Middle frontal gyrus (tissue), 1 donor: ENCODE data around the gene ATRNL1.
"Not testable (repeated sequence)": the region's sequence is repeated elsewhere in the genome, so short reads cannot be mapped to it uniquely, and the experiment has no call there.

ENCODE experiments used
- DNase-seq: peaks from one replicate; pipeline ENCODE4 v3.0.0-alpha.2; 2015; ENCODE audit warnings: low spot score; ENCODE audit errors: extremely low spot score

ATRNL1 gene

GRCh38 chr10:115092555-115093285, 445 bp upstream of the ATRNL1 start:
- no peak for DNase-seq

- no peak for DNase-seq
These were observed 727 bp downstream of the ATRNL1 start for GRCh38 chr10:115093776-115094408.

- no peak for DNase-seq
These were observed 1.4 kb downstream of the ATRNL1 start for GRCh38 chr10:115094416-115095140.

GRCh38 chr10:115095758-115096157, 2.6 kb downstream of the ATRNL1 start:
- no peak for DNase-seq

GRCh38 chr10:115103700-115104099, 10.5 kb downstream of the ATRNL1 start:
- no peak for DNase-seq

- not testable (repeated sequence) for DNase-seq
These were observed 12.2 kb downstream of the ATRNL1 start for GRCh38 chr10:115105411-115105810.

- no peak for DNase-seq
These were observed 14.7 kb downstream of the ATRNL1 start for GRCh38 chr10:115107830-115108229.

GRCh38 chr10:115117301-115117700, 24.1 kb downstream of the ATRNL1 start:
- no peak for DNase-seq

- DNase-seq: no peak
These were observed 25.2 kb downstream of the ATRNL1 start for GRCh38 chr10:115118346-115118745.

GRCh38 chr10:115125505-115125904, 32.3 kb downstream of the ATRNL1 start:
- DNase-seq: no peak

GRCh38 chr10:115129752-115130151, 36.6 kb downstream of the ATRNL1 start:
- peak; percentile 37 for DNase-seq

GRCh38 chr10:115136616-115137015, 43.5 kb downstream of the ATRNL1 start:
- DNase-seq: no peak

- DNase-seq: no peak
These were observed 48.1 kb downstream of the ATRNL1 start for GRCh38 chr10:115141254-115141653.

- DNase-seq: no peak
These were observed 64.2 kb downstream of the ATRNL1 start for GRCh38 chr10:115157357-115157756.

GRCh38 chr10:115163129-115163528, 70.0 kb downstream of the ATRNL1 start:
- DNase-seq: no peak

GRCh38 chr10:115164220-115164619, 71.1 kb downstream of the ATRNL1 start:
- no peak for DNase-seq

- no peak for DNase-seq
These were observed 74.6 kb downstream of the ATRNL1 start for GRCh38 chr10:115167751-115168150.

GRCh38 chr10:115171392-115171960, 78.3 kb downstream of the ATRNL1 start:
- no peak for DNase-seq

- no peak for DNase-seq
These were observed 80.8 kb downstream of the ATRNL1 start for GRCh38 chr10:115173915-115174443.

GRCh38 chr10:115207276-115207675, 114.1 kb downstream of the ATRNL1 start:
- not testable (repeated sequence) for DNase-seq

- DNase-seq: no peak
These were observed 116.0 kb downstream of the ATRNL1 start for GRCh38 chr10:115209133-115209532.

GRCh38 chr10:115214829-115215228, 121.7 kb downstream of the ATRNL1 start:
- DNase-seq: no peak
